ENCODE measurements around the gene RAPGEF3.

GRCh38 chr12:47762850-47763465, 4.3 kb upstream of the RAPGEF3 start:
- no peak for TF ChIP-seq POLR2A (IDR thresholded peaks at IDR 0.05; ENCODE audit: low read depth)
- no peak for TF ChIP-seq CTCF (IDR thresholded peaks at IDR 0.05)

Measured in esophagus muscularis mucosa (tissue), 3 donors.